Endometrial microvascular endothelial cells (primary cell): ENCODE results near the gene CSF2. TPM values are rescaled to one million over a fixed set of nuclear protein-coding genes. Genes with fewer than 3 reads are reported as not detected.

Experiments
- in situ Hi-C: cut with HindIII; loops from 2 replicates; pipeline ENCODE4 v1.10.0; 2017; ENCODE audit warnings: low sequenced_read_pairs, low pct_unique_long_range_greater_than_20kb; ENCODE audit errors: inconsistent ontology term
- total RNA-seq: library from RNA; depleted of rRNA; stranded (reverse); fragments of >200 nt; gene quantifications from one replicate; pipeline ENCODE4 v1.2.3, GENCODE V29; 2015; ENCODE audit errors: inconsistent ontology term

The CSF2 gene
- total RNA-seq, 1 donor from 2014 or later, result 2.9 TPM

DNA sequence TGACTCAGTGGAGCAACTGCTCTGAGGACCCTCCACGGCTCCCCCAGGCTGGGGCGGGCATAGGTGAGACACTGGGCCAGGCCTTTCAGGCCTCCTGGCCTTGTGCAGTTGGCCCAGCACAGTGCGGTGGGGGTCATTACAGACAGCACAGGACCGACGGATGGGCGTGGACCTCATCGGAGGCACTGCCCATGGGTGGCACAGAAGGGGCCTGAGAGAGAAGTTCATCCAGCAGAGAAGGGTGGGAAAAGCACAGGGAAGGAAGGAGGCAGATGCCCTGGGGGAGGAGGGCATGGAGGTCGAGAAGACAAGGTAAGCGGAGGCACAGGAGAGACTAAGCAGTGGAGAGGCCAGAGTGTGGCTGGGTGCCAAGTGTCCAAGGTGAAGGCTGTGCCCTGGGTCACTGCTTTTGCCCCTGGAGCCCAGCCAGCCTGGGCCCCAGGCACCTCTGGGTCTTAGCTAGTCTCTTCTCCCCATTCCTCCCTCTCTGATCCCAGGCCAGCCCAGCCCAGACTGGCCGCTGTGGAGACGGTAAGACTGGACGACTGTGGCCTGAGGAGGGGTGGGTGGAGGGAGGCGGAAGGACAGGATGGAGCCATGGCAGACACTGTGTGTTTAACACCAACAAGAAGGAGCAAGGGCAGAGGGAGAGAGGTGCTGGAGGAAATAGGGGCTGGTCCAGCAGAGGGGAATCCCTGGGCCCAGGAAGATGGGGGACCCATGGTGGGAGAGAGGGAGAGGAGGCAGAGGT is 7.5 kb upstream of the CSF2 start:
- in situ Hi-C loops, result no loop called here

DNA sequence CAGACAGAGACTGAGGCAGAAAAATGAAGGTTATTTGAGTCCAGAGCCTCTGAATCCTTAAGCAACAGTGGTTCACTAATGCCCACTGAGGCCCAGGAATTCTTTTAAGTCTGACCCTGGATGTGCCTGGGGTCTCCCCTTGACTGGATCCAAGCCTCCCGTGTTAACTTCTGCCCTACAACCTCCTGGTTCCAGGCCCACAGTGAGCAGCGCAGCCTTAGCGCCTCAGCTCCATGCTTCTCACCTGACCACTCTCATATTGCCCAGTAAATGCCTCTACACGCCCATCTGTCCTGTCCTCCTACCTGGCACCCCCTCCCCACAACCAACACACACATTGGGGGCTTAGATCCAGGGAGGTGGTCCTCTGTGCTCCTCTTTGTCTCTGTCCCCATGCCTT is 6.7 kb upstream of the CSF2 start:
- in situ Hi-C loops, result no loop called here

DNA sequence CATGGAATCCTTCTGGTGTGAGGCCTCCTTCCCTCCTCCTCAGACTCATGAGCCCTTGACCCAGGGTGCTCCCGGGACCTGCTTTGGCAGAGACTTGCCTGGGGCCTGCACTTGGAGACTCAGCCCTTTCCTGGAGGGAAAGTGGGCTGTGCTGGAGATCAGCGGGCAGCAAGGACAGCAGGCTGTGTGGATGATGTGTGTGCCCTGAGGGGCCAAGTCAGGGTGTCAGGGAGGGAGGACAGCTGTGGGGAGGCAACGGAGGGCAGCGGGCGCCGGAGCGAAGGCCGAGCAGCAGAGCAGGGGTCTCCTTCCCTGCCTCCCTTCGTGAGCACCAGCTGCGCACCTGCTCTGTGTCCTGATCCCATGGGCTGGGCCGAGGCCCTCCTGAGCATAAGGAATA is 6.1 kb upstream of the CSF2 start:
- in situ Hi-C loops, result no loop called here

DNA sequence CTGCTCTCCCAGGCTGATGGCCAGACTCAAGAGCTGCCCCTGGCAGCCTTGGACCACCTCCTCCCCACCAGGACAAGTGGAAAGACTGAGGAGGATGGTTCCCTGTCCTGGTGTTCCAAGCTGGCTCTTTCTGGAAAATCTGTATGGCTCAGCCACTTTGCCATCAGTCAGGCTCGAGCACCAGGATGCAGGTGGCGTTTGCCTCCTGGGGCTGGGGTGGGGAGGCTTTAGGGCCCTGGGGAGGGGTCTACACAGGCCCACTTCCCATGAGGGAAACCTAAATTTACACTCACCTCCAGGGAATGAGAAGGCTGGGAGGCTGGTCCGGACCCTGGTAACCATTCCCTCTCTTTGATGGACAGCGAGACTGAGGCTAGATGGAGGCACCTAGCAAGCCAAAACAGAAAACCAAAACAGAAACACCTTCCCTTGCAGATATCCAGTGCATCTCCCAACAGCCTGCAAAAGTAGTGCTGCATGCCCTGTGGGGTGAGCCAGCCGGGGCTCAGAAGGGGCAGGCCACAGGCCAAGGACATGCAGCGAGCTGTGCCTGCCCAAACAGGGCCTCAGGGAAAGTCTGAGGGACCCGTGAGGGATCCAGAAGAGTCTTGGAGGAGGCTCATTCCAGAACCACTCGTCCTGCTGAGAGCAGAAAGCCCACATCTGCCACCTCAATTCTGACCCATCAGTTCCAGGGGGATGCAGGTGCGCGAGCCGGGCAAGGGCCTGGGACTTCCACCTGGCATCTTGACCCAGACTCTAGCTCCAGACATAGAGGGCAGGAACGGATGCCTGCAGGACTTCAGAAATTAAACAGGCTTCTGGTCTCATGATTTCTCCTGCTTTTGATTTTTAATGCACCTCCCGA is 5.4 kb upstream of the CSF2 start:
- in situ Hi-C loops, result no loop called here

DNA sequence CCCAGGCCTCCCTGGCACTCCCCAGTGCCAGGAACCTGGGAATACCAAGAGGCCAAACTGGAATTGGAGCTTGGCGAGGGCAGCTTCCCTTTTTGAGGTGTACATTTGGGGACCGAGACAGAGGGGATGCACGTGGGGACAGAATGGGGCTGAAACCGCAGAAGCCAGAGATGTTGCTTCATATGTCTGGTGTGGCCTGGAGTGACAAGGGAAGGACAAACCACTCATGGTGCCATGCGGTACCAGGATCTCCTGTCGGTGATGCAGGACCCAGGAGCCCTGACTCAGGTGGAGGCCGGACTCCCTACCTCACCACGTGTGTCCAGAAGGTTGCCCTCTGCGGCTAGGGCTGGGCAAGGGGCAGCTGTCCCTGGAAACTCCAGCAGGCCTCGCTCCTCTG is 4.0 kb upstream of the CSF2 start:
- in situ Hi-C loops, result no loop called here

DNA sequence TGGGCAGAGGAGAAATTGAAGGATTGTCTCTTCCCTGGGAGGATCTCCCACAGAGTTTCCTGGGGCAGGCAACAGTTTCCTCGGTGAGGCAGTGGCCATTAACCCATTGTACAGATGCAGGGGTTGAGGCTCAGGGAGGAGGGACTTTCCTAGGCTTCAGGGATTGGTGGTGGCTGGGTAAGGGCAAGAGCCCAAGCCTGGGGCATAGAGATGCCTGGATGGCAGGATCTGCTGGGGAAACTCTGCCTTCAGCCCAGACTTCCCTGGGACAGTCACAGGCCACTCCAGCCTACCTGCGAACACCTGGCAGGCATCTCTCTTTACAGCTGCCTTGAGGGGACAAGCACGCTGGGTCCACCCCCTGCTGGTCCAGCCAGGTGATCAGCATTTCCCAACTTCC is 3.6 kb upstream of the CSF2 start:
- in situ Hi-C loops, result no loop called here

DNA sequence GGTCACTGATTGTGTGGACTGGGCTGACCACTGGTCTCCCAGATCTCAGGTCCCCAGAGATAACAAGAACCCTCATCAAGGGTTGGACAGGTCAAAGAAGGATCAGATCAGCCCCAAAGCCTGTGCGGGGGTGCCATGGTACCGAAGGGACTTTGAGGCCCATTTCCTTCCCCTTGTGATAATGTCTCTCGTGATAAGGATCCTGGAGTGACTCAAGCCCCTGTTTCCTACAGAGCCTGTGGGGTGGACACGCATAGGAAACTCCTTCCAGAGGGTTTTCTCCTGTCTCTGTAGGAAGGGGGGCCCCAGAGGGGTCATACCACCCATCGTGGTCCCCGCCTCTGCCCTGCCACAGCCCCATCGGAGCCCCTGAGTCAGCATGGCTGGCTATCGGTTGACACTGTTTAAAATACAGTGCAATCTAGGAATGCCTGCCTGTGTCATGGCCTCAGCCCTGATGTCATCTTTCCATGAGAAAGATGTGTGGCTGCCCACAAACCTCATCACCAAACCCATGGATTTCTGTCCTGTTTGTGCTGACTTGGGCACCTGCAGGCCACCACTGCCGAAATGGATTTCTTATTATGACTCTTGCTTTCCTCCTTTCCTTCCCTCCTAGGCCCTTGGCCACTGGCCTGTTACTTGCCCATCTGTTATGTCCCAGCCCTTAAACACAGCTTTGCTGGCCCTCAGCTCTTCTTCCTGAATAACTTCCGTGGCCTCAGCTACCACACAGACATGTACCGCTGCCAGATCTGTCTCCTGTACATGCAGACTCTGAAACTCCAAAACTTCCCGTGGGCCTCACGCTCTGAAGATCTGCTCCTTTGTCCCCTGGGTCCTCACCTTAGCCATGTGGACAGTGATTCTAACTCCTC is 2.9 kb upstream of the CSF2 start:
- in situ Hi-C loops, result no loop called here

DNA sequence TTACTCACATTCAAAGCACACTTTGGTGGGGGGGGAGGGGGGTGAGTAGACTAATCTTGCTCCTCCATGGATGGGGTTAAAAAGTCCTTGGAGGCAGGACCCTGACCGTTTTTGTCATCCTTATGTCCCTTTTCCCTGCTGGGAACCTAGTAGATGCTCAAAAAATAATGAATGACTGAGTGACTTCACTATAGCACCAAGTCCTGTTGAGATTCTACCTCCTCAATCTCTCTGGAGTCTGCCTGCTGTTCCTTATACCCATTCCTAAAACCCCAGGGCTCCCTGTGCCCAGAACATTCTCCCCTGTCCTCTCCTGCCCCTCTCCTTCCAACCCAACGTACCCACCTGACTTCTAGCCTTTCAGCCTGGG is 2.3 kb upstream of the CSF2 start:
- in situ Hi-C loops, result no loop called here

DNA sequence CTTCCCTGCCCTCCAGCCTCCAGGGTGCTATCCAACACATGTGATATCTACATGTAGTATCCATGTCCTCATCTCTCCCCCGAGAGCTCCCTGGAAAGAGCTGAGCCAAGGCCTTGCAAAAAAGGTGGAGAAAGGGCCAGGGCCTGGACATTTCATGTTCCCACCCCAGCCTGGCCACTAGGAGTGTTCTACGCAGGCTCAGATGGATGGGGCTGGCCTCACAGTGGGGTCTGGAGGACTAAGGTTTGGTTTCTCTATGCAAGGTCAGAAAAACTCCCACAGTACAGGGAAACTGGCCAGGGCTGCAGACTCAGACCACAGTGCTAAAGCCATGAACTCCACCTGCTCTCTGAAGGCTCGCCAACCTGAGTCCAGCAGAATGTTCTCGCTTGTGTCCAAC is 1.5 kb upstream of the CSF2 start:
- in situ Hi-C loops, result no loop called here

DNA sequence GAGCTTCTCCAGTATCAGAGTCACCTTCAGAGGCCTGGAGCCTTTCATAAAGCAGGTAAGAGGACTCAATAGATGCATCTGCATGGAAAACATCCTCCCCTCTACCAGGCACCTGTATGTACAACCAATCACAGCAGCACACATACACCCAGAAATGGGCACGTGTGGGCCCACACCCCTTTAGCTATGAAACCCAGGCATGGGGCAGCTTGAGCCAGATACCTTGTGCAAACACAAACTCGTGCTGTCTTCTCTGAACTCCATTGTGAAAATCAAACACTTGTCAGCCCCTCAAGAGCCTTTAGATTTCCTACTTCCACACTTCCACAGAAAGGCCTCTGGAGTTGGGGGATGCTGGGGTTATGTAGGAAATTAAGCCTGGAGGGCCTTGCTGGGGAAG is 1.1 kb upstream of the CSF2 start:
- in situ Hi-C loops, result no loop called here

DNA sequence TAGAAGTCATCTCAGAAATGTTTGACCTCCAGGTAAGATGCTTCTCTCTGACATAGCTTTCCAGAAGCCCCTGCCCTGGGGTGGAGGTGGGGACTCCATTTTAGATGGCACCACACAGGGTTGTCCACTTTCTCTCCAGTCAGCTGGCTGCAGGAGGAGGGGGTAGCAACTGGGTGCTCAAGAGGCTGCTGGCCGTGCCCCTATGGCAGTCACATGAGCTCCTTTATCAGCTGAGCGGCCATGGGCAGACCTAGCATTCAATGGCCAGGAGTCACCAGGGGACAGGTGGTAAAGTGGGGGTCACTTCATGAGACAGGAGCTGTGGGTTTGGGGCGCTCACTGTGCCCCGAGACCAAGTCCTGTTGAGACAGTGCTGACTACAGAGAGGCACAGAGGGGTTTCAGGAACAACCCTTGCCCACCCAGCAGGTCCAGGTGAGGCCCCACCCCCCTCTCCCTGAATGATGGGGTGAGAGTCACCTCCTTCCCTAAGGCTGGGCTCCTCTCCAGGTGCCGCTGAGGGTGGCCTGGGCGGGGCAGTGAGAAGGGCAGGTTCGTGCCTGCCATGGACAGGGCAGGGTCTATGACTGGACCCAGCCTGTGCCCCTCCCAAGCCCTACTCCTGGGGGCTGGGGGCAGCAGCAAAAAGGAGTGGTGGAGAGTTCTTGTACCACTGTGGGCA is 642 bp downstream of the CSF2 start:
- in situ Hi-C loops, result no loop called here

DNA sequence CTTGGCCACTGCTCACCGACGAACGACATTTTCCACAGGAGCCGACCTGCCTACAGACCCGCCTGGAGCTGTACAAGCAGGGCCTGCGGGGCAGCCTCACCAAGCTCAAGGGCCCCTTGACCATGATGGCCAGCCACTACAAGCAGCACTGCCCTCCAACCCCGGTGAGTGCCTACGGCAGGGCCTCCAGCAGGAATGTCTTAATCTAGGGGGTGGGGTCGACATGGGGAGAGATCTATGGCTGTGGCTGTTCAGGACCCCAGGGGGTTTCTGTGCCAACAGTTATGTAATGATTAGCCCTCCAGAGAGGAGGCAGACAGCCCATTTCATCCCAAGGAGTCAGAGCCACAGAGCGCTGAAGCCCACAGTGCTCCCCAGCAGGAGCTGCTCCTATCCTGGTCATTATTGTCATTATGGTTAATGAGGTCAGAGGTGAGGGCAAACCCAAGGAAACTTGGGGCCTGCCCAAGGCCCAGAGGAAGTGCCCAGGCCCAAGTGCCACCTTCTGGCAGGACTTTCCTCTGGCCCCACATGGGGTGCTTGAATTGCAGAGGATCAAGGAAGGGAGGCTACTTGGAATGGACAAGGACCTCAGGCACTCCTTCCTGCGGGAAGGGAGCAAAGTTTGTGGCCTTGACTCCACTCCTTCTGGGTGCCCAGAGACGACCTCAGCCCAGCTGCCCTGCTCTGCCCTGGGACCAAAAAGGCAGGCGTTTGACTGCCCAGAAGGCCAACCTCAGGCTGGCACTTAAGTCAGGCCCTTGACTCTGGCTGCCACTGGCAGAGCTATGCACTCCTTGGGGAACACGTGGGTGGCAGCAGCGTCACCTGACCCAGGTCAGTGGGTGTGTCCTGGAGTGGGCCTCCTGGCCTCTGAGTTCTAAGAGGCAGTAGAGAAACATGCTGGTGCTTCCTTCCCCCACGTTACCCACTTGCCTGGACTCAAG is 1.5 kb downstream of the CSF2 start:
- in situ Hi-C loops, result no loop called here

DNA sequence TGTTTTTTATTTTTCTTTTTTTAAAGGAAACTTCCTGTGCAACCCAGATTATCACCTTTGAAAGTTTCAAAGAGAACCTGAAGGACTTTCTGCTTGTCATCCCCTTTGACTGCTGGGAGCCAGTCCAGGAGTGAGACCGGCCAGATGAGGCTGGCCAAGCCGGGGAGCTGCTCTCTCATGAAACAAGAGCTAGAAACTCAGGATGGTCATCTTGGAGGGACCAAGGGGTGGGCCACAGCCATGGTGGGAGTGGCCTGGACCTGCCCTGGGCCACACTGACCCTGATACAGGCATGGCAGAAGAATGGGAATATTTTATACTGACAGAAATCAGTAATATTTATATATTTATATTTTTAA is 2.1 kb downstream of the CSF2 start:
- in situ Hi-C loops, result no loop called here

DNA sequence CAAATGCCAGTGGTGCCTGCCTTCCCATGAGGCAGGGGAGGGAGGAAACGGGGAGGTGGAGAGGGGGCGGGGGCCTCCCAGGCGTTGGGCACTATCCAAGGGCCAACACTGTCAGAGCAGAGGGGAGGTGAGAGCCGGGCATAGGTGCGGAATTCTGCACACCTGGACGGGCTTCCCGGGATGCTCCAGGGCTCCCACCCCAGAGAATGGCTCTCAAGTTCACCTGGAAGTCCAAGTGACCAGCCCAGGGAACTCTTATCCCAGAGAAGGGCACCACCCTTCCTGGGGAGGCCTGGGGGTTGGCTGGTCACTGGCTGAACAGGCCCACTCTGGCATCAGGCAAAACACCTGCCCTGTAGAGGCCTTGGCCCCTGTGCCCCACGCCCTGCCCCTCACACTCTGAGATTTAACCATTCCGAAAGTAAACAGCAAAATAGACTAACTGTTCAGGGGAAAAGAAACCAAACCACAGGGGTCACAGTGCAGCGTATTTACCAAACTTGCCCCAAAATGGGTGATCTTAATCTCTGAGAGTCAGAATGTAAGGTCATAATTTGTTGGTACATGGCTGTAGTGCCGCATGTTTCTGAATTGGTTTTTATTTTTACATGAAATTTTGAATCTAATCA is 2.7 kb downstream of the CSF2 start:
- in situ Hi-C loops, result no loop called here

DNA sequence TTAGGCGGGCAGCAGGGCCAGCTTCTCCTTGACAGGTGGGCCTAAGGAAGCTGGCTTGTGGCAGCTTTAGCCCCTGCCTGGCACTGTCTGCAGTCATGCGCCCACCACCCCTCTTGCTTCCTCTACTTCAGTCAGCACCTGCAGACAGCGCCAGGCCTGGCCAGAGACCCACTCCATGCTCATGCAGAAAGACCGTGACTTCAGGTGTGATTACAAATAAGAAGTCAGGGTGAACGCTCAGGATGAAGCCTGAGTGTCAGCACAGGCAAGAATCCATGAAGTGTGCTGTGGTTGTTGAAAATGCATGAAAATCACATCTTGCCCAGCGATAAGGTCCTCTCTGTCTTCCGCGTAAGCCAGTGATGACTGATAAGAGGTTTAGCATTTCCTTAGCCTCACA is 3.4 kb downstream of the CSF2 start:
- in situ Hi-C loops, result no loop called here

DNA sequence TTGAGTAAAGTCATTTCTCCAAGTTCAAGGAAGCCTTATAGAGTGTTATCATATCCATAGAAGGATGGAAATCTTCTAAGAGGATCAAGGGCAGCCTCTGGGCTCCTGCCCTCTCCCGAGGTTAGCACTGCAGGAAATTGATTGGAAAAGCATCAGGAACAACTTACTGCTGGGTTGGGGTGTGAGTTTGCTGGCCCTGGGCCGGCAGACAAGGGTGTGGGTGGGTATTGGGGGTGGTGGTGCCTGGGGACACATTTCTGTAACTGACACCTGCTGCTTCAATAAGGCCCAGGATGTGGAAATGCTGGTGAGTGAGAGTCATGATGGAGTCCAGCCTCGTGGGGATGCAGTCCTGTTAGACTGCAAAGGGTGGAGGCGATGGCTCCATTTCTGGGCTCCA is 5.5 kb downstream of the CSF2 start:
- in situ Hi-C loops, result no loop called here

DNA sequence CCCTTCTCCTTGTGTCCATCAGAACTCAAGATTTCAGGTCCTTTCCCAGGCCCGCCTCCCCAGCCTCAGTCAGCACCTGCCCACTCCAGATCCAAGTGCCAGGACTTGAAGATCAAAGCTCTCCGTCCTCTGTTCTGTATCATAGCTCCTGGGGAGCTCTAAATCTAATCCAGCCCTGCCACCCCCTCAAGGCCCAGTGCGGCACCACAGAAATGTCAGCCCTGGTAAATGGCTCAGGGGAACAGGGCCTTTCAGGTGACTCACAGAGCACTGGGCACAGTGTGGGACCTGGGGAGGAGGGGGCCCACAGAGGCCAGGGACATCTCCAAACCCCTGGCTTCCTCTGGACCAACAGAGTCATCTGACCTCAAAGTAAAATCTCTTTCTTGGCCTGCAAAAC is 6.0 kb downstream of the CSF2 start:
- in situ Hi-C loops, result no loop called here

DNA sequence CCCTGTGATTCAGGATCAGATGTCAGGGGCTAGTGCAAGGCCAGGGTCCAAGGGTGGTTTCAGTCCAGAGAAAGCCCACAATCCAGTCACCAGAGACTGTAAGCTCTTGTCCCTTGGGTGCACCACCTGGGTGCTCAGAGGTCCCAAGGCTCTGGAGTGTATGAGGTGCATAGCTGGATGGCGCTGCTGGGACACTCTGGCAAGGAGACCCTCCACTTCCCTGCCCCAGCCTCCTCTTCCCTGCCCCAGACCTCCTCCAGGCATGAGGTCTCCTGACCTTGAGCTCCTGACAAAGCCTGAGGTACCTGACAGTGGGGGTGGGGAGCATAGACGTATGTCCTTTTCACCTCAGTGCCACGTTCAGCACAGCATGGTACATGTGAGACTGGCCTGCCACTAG is 7.0 kb downstream of the CSF2 start:
- in situ Hi-C loops, result no loop called here
